Measurements from ENCODE around the gene TRAPPC6A.

DNA sequence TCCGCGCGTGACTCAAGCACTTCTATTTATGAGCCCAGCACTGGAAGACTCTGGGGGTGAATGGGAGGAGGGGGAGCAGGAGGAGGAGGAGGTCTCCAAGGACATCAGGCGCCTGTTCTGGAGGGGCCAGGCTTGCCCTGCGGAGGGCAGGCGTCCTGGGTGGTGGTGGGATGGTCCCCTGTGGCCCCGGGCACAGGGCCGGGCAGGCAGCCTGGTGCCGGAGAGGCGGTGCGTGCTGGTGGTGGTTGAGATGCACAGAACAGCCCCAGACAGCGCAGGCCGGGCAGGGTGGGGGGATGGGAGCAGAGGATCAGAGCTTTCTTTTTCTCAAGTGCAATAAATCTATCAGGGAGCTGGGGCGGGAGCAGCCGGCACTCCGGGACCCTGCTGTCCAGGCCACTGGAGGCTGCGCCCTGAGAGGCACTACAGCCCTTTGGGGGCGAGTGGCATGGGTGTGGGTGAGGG, 31.3 kb downstream of the TRAPPC6A start:
- TF ChIP-seq, protein P1, sequence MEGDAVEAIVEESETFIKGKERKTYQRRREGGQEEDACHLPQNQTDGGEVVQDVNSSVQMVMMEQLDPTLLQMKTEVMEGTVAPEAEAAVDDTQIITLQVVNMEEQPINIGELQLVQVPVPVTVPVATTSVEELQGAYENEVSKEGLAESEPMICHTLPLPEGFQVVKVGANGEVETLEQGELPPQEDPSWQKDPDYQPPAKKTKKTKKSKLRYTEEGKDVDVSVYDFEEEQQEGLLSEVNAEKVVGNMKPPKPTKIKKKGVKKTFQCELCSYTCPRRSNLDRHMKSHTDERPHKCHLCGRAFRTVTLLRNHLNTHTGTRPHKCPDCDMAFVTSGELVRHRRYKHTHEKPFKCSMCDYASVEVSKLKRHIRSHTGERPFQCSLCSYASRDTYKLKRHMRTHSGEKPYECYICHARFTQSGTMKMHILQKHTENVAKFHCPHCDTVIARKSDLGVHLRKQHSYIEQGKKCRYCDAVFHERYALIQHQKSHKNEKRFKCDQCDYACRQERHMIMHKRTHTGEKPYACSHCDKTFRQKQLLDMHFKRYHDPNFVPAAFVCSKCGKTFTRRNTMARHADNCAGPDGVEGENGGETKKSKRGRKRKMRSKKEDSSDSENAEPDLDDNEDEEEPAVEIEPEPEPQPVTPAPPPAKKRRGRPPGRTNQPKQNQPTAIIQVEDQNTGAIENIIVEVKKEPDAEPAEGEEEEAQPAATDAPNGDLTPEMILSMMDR (IDR thresholded peaks at IDR 0.05; ENCODE audit: low read depth, low read length, poor library complexity, severe bottlenecking), result no peak
- TF ChIP-seq EZH2phosphoT487 (IDR thresholded peaks at IDR 0.05; ENCODE audit: borderline replicate concordance, low read length), result no peak
